GM18873 (cell line): ENCODE results near the gene KIF26B.
A peak's percentile ranks its signal among the peaks of the same experiment; 100 is the strongest.

Experiments used
- ATAC-seq: cut with Tn5 transposase; IDR thresholded peaks from one replicate; pipeline ENCODE4 v1.9.1; 2021; ENCODE audit warnings: mild to moderate bottlenecking, moderate library complexity, moderate number of reproducible peaks; ENCODE audit not compliant: unreplicated experiment, low FRiP score

The KIF26B gene

DNA sequence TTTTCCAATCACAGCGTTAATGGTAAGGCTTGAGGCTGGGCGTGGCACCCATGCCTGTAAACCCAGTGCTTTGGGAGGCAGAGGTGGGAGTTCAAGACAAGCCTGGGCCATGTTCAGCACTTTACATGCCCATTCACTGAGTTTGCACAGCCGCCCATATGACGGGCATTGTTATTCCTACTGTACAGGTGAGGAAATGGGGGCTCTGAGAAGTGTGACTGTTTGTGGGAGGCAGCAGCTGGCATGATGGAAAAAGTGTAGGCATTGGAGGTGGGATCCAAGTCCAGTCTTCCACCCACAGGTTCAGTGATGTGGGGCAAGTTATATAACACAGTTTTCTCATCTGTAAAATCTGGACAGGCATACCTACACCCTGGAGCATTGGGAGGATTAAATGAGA, 445.9 kb downstream of the KIF26B start:
- ATAC-seq: no peak

DNA sequence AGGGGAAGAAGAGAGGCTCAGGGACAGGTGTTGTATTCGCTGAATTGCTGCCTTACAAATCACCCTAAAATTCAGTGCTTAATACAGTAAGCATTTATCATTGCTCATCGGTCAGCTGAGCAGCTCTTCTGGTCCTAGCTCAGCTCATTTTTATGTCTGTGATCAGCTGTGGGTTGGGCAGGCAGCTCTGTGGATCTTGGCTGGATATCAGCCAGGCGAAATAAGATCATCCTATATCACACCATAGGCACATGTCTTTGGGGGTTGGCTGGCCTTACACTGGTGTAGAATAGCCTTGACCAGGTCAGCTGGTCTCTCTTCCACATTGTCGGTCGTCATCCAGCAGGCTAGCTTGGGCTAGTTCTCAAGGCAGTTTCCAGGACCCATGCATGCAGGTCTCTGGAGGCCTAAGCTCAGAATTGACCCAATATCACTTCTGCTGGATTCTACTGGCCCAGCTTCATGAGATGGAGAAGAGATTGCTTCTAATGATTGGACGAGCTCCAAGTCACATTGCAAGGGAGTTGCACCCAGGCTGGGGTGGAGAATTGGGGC, 448.6 kb downstream of the KIF26B start:
- no peak for ATAC-seq

DNA sequence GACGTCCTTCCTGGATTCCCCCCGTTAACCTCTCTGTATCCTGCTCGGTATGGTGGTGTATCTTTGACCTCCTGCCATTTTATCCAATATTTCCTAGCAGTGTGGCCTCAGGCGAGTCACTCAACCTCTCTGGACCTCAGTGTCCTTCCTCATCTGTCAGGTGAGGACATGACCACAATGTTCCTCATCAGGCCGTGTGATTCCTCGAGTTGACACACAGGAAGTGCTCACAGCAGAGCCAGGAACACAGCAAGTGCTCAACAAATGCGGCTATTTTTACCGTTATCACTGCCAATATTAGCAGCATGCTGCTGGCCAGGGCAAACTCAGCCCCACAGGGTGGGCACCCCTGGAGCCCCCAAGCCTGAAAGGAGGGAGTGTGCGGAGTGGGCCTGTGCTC, 450.2 kb downstream of the KIF26B start:
- no peak for ATAC-seq

DNA sequence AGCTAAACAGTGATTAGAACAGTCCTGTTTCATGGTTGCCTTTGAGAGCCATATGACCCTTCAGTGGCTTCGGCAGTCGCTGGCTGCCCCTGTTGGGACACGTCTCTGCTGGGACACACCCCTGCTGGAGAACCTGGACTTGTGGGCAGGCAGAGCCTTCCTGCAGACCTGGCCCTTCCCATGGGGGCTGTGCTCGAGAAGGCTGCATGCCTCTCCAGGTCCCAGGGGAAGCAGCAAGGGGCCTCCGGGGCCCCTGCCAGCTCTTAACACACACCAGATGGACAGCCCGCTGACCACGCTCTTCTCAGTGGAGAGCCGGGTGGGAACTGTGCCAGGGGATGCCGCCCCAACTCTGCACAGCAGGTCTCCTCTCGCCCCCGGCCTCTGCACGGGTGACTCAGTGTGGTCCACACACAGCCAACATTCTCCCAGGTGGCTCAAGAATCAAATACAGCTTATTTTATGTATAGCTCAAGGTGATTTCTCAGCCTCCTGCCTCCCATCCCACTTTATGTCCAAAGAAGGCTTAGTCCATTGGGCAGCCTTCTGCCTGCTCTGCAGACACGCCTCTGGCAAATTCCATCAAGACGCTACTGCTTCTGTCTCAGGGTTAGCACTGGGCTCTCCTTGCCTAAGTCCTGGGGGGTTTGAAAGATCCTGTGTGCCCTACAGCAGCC, 450.8 kb downstream of the KIF26B start:
- no peak for ATAC-seq

GRCh38 chr1:245606157-245606725, 451.5 kb downstream of the KIF26B start:
- ATAC-seq: no peak

GRCh38 chr1:245608271-245608670, 453.5 kb downstream of the KIF26B start:
- no peak for ATAC-seq

DNA sequence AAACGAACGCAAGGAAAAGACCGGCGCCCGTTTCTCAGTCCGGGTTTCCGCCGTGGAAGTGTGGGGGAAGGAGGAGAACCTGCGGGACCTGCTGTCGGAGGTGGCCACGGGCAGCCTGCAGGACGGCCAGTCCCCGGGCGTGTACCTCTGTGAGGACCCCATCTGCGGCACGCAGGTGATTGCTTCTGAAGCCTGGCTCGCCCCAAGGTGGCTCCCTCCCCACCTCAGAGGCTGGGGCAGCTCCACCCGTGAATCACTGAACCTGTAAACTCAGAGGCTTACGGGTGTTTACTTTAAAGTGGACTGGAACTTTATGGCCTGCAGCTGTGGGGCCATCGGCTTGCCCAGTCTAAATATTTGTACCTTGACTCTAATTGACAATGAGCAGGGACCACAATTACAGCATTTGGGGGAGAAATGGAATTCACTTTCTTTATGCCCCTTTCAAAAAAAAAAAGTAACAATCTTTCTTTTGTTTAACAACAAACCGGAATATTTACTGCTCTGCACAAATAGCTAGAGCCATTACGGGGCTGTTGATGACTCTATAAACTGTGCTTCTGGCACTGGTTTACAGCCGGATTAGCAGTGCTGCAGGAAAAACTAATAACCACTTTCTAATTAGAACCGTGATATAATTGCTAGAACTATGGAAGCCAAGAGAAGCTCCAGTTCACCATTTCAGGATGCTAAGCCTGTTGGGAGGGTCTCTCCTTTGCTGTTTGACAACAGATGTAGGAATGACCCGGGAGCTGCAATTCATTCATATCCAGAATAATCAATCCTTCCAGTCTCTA, 454.8 kb downstream of the KIF26B start:
- ATAC-seq: no peak

GRCh38 chr1:245611251-245611650, 456.5 kb downstream of the KIF26B start:
- no peak for ATAC-seq

- no peak for ATAC-seq
Observed at GRCh38 chr1:245614476-245614875, 459.7 kb downstream of the KIF26B start.

DNA sequence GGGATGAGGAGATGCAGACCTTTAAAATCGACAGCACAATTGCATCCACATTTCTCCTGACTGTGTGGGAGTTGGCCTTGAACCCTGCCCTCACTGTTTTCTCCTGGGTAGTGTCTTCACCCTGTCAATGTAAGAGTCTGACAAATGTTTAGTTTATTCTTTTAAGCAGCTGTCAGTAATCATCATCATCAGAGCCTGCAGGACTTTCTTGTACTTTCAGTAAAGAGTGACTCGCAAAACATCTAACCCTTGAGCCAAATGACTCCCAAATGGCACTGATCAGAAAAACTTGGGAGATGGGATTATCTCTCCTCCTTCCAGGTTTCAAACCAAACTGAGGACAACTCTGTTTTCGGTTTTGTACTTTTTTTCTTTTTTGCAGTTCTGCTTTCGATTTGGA, 460.2 kb downstream of the KIF26B start:
- no peak for ATAC-seq

DNA sequence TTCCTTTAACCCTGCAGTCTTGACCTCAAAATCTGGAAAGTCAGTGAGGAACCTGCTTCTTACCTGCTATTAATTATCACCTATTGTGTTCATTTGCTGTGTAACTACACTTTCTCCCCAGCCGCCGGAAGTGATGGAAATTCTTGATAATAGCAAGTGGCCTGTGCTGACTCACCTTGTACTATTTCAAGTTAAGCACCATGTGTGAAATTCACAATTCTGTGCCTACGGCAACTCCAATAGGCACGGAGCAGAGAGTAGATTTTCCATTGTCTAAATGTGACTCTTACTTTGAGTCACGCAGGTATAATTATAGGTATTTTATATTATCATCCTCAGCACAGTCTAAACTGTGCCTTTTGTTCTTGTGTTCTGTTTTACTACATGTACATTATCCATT, 466.8 kb downstream of the KIF26B start:
- ATAC-seq: no peak

GRCh38 chr1:245622332-245623014, 467.7 kb downstream of the KIF26B start:
- no peak for ATAC-seq

GRCh38 chr1:245641384-245641783, 486.6 kb downstream of the KIF26B start:
- ATAC-seq: no peak

DNA sequence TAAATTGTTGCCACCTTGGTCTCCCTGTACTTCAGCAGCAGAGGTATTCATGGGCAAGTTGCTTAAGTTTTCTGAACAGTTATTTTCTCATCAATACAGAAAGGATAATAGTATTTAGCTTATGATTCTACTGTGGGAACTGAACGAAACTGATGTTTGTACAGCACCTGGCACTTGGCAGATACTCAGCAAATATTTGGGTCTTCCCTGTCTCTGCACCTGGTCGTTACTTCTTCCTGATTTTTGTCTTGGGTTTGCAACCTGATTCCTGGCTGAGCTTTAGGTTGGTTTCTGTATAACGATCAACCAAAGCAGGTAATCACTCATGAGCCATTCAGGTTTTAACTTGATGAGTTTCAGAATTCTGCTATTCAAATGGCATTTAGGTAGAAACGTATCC, 490.6 kb downstream of the KIF26B start:
- ATAC-seq: no peak

DNA sequence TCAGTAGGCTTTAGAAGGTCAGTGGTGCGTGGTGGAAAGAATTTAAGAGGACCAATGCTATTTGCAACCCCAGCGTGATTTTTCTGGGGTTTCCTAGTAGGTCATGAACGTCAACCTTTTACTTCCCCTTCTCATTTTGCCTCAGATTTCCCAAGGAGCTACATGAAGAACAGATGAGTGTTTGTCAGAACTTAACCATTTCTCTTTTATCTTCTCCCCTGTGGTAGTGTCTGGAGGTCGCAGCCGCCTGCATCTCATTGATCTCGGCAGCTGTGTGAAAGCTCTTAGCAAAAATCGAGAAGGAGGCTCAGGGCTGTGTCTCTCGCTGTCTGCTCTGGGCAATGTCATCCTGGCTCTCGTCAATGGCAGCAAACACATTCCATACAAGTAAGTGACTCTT, 491.1 kb downstream of the KIF26B start:
- ATAC-seq: peak; percentile 61

- no peak for ATAC-seq
Observed at GRCh38 chr1:245648749-245649522, 494.2 kb downstream of the KIF26B start.

GRCh38 chr1:245649666-245650065, 494.9 kb downstream of the KIF26B start:
- no peak for ATAC-seq

- ATAC-seq: no peak
Observed at GRCh38 chr1:245650441-245650960, 495.7 kb downstream of the KIF26B start.

GRCh38 chr1:245651093-245651492, 496.3 kb downstream of the KIF26B start:
- ATAC-seq: no peak

DNA sequence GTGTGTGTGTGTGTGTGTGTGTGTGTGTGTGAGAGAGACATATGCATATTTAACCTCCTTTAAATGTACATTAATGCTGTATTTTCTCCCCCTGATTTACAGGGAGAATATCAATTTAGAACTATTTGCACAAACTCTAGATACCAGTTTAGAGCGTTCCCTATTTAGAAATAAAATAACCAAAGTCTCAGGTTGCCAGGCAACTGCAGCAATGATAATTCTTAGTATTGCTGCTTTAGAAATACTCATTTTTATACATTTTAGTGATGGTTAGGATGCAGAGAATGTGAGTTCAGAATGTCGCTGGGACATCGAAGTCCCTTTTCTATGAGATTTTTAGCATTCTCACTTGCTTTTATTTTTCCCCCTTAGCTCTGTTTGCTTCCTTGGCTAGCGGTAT, 497.3 kb downstream of the KIF26B start:
- ATAC-seq: no peak
